Natural killer cell (primary cell): Measurements from ENCODE around the gene RPL15. TPM values are rescaled to one million over a fixed set of nuclear protein-coding genes. Genes with fewer than 3 reads are reported as not detected.

ENCODE experiments used
- ATAC-seq, 3 donors: fragments of 150-1000 bp in 2 of 3; fragments of 200-7000 bp in 1 of 3; cut with Tn5 transposase; 1 replicate in 1 of 3; 2 replicates in 2 of 3; pipeline ENCODE4 v1.10.0; 2021; ENCODE audit warnings: mild to moderate bottlenecking in 2 of 3, moderate library complexity in 2 of 3
- DNase-seq, 2 donors: peaks; one replicate each; pipeline versions ENCODE4 v3.0.0 to v3.0.0-alpha.2; 2013 to 2021; ENCODE audit warnings: mixed read lengths in 1 of 2
- H3K27ac ChIP-seq: one replicate; pipeline ENCODE4 v1.5.1; 2013; ENCODE audit warnings: mild to moderate bottlenecking, low read length
- H3K27me3 ChIP-seq: one replicate; pipeline ENCODE4 v1.6.1; 2013; ENCODE audit warnings: low read length; ENCODE audit not compliant: control insufficient read depth, insufficient read depth
- H3K36me3 ChIP-seq: one replicate; pipeline ENCODE4 v1.6.1; 2013; ENCODE audit warnings: low read length; ENCODE audit not compliant: control insufficient read depth, insufficient read depth
- H3K4me1 ChIP-seq: one replicate; pipeline ENCODE4 v1.6.1; 2013; ENCODE audit warnings: low read length; ENCODE audit not compliant: control insufficient read depth, insufficient read depth
- H3K4me3 ChIP-seq: one replicate; pipeline ENCODE4 v1.5.1; 2013; ENCODE audit warnings: low read length
- H3K9me3 ChIP-seq: one replicate; pipeline ENCODE4 v1.6.1; 2013; ENCODE audit warnings: low read length; ENCODE audit not compliant: control insufficient read depth, insufficient read depth
- H3K27ac Mint-ChIP-seq, 2 donors: one replicate each; pipeline ENCODE4 v1.8.0; 2022; ENCODE audit warnings: mild to moderate bottlenecking in 2 of 2, mixed read lengths in 2 of 2, moderate library complexity in 1 of 2
- H3K27me3 Mint-ChIP-seq, 2 donors: one replicate each; pipeline ENCODE4 v1.8.0; 2022; ENCODE audit warnings: low read depth in 2 of 2, mixed read lengths in 2 of 2
- H3K36me3 Mint-ChIP-seq: one replicate; pipeline ENCODE4 v1.8.0; 2022; ENCODE audit warnings: mixed read lengths
- H3K4me1 Mint-ChIP-seq, 2 donors: one replicate each; pipeline ENCODE4 v1.8.0; 2022; ENCODE audit warnings: mixed read lengths in 2 of 2
- H3K4me3 Mint-ChIP-seq: one replicate; pipeline ENCODE4 v1.8.0; 2022; ENCODE audit warnings: mild to moderate bottlenecking, moderate library complexity, mixed read lengths
- H3K9me3 Mint-ChIP-seq, 2 donors: one replicate each; pipeline ENCODE4 v1.8.0; 2022; ENCODE audit warnings: mixed read lengths in 2 of 2
- CTCF ChIP-seq: fragments of 200-600 bp; IDR thresholded peaks from one replicate; pipeline ENCODE4 v1.8.0; 2022; ENCODE audit warnings: antibody characterized with exemption
- WGBS: methylation state at CpG from one replicate; pipeline ENCODE4 v1.1.7; 2013; ENCODE audit warnings: missing lambda C conversion rate; ENCODE audit not compliant: insufficient coverage; 5-methylcytosine and 5-hydroxymethylcytosine counted together
- intact Hi-C: fragments of 100-400 bp; cut with micrococcal nuclease; formaldehyde crosslinking; loops from one replicate; pipeline ENCODE4 v1.14.2; 2022
- total RNA-seq, 4 donors: library from RNA; stranded (reverse); fragments of 120-200 nt in 1 of 4; gene quantifications; one replicate each; pipeline versions ENCODE4 v1.2.3 to v1.2.4, GENCODE V29; 2013 to 2022

Gene RPL15
- total RNA-seq, 3 donors from 2014 or later (not counting 1 experiment from before 2014, with no cell fraction given): 1,116 to 1,338 (median 1,291) TPM

GRCh38 chr3:23873941-23874340 lies 43.0 kb upstream of the RPL15 start:
- Mint-ChIP-seq H3K36me3 (no peaks in the 10 kb centered on the region), H3K27ac (no peak overlapping the region)
- intact Hi-C loops: no loop called here

GRCh38 chr3:23874359-23875112 lies 42.4 kb upstream of the RPL15 start:
- no peaks in the 10 kb centered on the region for H3K4me1 ChIP-seq
- Mint-ChIP-seq H3K27ac (no peak overlapping the region), H3K4me3 (no peak overlapping the region), H3K4me1 (peaks cover 36 to 45% of the 10 kb centered on the region in 2 donors), H3K9me3 (no peaks in the 10 kb centered on the region), H3K27me3 (no peaks in the 10 kb centered on the region), H3K36me3 (no peaks in the 10 kb centered on the region)
- H3K27ac ChIP-seq: no peak overlapping the region
- WGBS: 94% methylated on average over 5 of the region's 6 CpGs
- ATAC-seq: no peak
- no peak for TF ChIP-seq CTCF
- no peak overlapping the region for H3K4me3 ChIP-seq
- no peaks in the 10 kb centered on the region for H3K36me3 ChIP-seq
- no peaks in the 10 kb centered on the region for H3K9me3 ChIP-seq
- intact Hi-C loops: no loop called here
- no peak for DNase-seq
- no peaks in the 10 kb centered on the region for H3K27me3 ChIP-seq

More at GRCh38 chr3:23873941-23874340, 43.0 kb upstream of the RPL15 start:
- Histone ChIP-seq H3K27ac (no peak overlapping the region), H3K4me3 (no peak overlapping the region), H3K4me1 (no peaks in the 10 kb centered on the region), H3K36me3 (no peaks in the 10 kb centered on the region), H3K9me3 (no peaks in the 10 kb centered on the region), H3K27me3 (no peaks in the 10 kb centered on the region)
- ATAC-seq (no peak), DNase-seq (no peak)
- no peak for TF ChIP-seq CTCF
- H3K4me3 Mint-ChIP-seq: no peak overlapping the region
- H3K27me3 Mint-ChIP-seq: no peaks in the 10 kb centered on the region
- no peaks in the 10 kb centered on the region for H3K9me3 Mint-ChIP-seq
- peaks cover 30 to 50% of the 10 kb centered on the region in 2 donors for H3K4me1 Mint-ChIP-seq
- WGBS: 93% methylated on average over 1 of the region's 2 CpGs

GRCh38 chr3:23875113-23875725 lies 41.7 kb upstream of the RPL15 start:
- TF ChIP-seq CTCF: no peak
- intact Hi-C loops: no loop called here
- Histone ChIP-seq H3K27me3 (no peaks in the 10 kb centered on the region), H3K4me1 (no peaks in the 10 kb centered on the region), H3K9me3 (no peaks in the 10 kb centered on the region), H3K27ac (no peak overlapping the region), H3K4me3 (no peak overlapping the region), H3K36me3 (no peaks in the 10 kb centered on the region)
- 96% methylated on average over 3 of the region's 4 CpGs for WGBS
- Mint-ChIP-seq H3K36me3 (no peaks in the 10 kb centered on the region), H3K9me3 (no peaks in the 10 kb centered on the region), H3K27me3 (no peaks in the 10 kb centered on the region), H3K27ac (no peak overlapping the region), H3K4me1 (peaks cover 33 to 40% of the 10 kb centered on the region in 2 donors), H3K4me3 (no peak overlapping the region)
- ATAC-seq: no peak
- no peak for DNase-seq
